Measurements from ENCODE around the gene IL11. TPM values are rescaled to one million over a fixed set of nuclear protein-coding genes. Genes with fewer than 3 reads are reported as not detected.

IL11 gene
- total and polyA plus RNA-seq, 2 of the 8 experiments (the other 6 are each of a cell fraction or from before 2014, with no cell fraction given), result 1.7 to 2.8 TPM

GRCh38 chr19:55339105-55339888 is 31.0 kb downstream of the IL11 start, which contains the start of gene KMT5C (continued):
- TF ChIP-seq CTCF (IDR thresholded peaks at IDR 0.05; ENCODE audit: control extremely low read depth in 1 of 3, insufficient read depth in 1 of 3, low read depth in 1 of 3, low read length in 3 of 3), result peak in 1 of 3 experiments; percentile 7; a peak in 1 of 4 replicates
- no peak for TF ChIP-seq CHD1 (IDR thresholded peaks at IDR 0.05; ENCODE audit: low read depth, low read length)
- no peak for TF ChIP-seq GABPA (IDR thresholded peaks at IDR 0.05; ENCODE audit: borderline replicate concordance, insufficient read depth, low read length)
- TF ChIP-seq, protein P1, sequence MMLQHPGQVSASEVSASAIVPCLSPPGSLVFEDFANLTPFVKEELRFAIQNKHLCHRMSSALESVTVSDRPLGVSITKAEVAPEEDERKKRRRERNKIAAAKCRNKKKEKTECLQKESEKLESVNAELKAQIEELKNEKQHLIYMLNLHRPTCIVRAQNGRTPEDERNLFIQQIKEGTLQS (IDR thresholded peaks at IDR 0.05; ENCODE audit: insufficient read depth, low read depth, low read length), result no peak
- TF ChIP-seq MAFK (IDR thresholded peaks at IDR 0.05; ENCODE audit: low read depth, low read length), result no peak
- TF ChIP-seq SP2 (IDR thresholded peaks at IDR 0.05; ENCODE audit: low read length), result peak; percentile 94
- peak; percentile 92 for TF ChIP-seq CREB1 (IDR thresholded peaks at IDR 0.05)
- no peak; a peak in 1 of 3 replicates for TF ChIP-seq POLR2A (IDR thresholded peaks at IDR 0.05; ENCODE audit: control extremely low read depth in 1 of 2, low read depth in 2 of 2, low read length in 2 of 2)
- no peak for TF ChIP-seq HDAC2 (IDR thresholded peaks at IDR 0.05; ENCODE audit: borderline replicate concordance in 1 of 2, low read depth in 2 of 2, low read length in 2 of 2)
- no peak for TF ChIP-seq JUN (IDR thresholded peaks at IDR 0.05; ENCODE audit: low read depth, low read length)
- no peak for TF ChIP-seq SRF (IDR thresholded peaks at IDR 0.05; ENCODE audit: low read depth, low read length)
- TF ChIP-seq EP300 (IDR thresholded peaks at IDR 0.05; ENCODE audit: borderline replicate concordance in 1 of 2, low read depth in 2 of 2, low read length in 2 of 2), result no peak
- TF ChIP-seq SP4 (IDR thresholded peaks at IDR 0.05; ENCODE audit: low read length), result peak; percentile 69; the same call in 1 of the 2 replicates
- peak; percentile 73 for TF ChIP-seq TBP (IDR thresholded peaks at IDR 0.05; ENCODE audit: low read depth, low read length)
